Kidney (tissue), 14 donors: ENCODE measurements around the gene TOR1AIP2. TPM values are rescaled to one million over a fixed set of nuclear protein-coding genes. Genes with fewer than 3 reads are reported as not detected.
A peak's percentile ranks its signal among the peaks of the same experiment; 100 is the strongest.

Experiments used
- DNase-seq, 5 donors: peaks; one replicate each; pipeline ENCODE4 v3.0.0-alpha.2; 2013 to 2020
- FAIRE-seq: peaks from 2 replicates; lab custom pipeline; 2012; peaks lifted over from hg19 to GRCh38; lab: Jason Lieb, UNC
- H3K27ac ChIP-seq, 2 donors: one replicate each; pipeline ENCODE4 v1.7.0; 2013; ENCODE audit warnings: low read depth in 2 of 2, low read length in 2 of 2, inconsistent platforms in 1 of 2
- H3K27me3 ChIP-seq: one replicate; pipeline ENCODE4 v1.7.1; 2013; ENCODE audit warnings: low read length, inconsistent platforms; ENCODE audit not compliant: control insufficient read depth, insufficient read depth
- H3K36me3 ChIP-seq, 3 donors: one replicate each; pipeline versions ENCODE4 v1.7.0 to v1.7.1; 2013; ENCODE audit warnings: low read length in 3 of 3, control low read depth in 1 of 3, inconsistent platforms in 1 of 3; ENCODE audit not compliant: insufficient read depth in 3 of 3, control insufficient read depth in 2 of 3
- H3K4me1 ChIP-seq, 3 donors: one replicate each; pipeline versions ENCODE4 v1.7.0 to v1.7.1; 2013; ENCODE audit warnings: low read length in 3 of 3, inconsistent platforms in 1 of 3, low read depth in 1 of 3; ENCODE audit not compliant: control insufficient read depth in 2 of 3, insufficient read depth in 2 of 3
- H3K4me3 ChIP-seq, 3 donors: one replicate each; pipeline versions ENCODE4 v1.7.0 to v1.8.1; 2013; ENCODE audit warnings: low read length in 3 of 3, control low read depth in 1 of 3, inconsistent platforms in 1 of 3
- H3K9ac ChIP-seq, 3 donors: one replicate each; pipeline versions ENCODE4 v1.7.0 to v1.7.1; 2013; ENCODE audit warnings: low read length in 3 of 3, control low read depth in 1 of 3, inconsistent platforms in 1 of 3
- H3K9me3 ChIP-seq, 3 donors: one replicate each; pipeline versions ENCODE4 v1.7.0 to v1.7.1; 2013; ENCODE audit warnings: low read length in 3 of 3, control low read depth in 1 of 3, inconsistent platforms in 1 of 3; ENCODE audit not compliant: control insufficient read depth in 2 of 3, insufficient read depth in 1 of 3
- intact Hi-C: fragments of 100-400 bp; cut with DNase I; formaldehyde crosslinking; loops from one replicate; pipeline ENCODE4 v1.11.1; 2022
- polyA plus RNA-seq: library from polyadenylated mRNA; stranded (reverse); fragments of 350-450 nt; fragmentation: Illumina TruSeq; extraction: RNeasy Lipid Tissue Mini Kit (QIAGEN cat#74804); gene quantifications from one replicate; pipeline ENCODE4 v1.2.3, GENCODE V29; 2014; ENCODE audit warnings: low read depth, low replicate concordance; ENCODE audit not compliant: insufficient read depth
- total RNA-seq: library from RNA; stranded (reverse); fragmentation: NEBNext Ultra II Directional; extraction: Animal tissue kit (Norgen Biotek cat#: 25700); gene quantifications from one replicate; pipeline ENCODE4 v1.2.1, GENCODE V29; 2021
- TF ChIP-seq, protein P1 (sequence below): IDR thresholded peaks from 3 replicates; pipeline ENCODE4 v1.5.1; 2012; ENCODE audit warnings: mild to moderate bottlenecking, moderate library complexity, borderline replicate concordance; ENCODE audit not compliant: insufficient read depth; ENCODE audit errors: extremely low read depth
- donor health status: control.
- donor health status: control.
- donor health status: control.
- donor health status: control.
- donor health status: control.
- donor health status: DM: yes; HTN: yes; CAD: no.
- donor health status: Normal renal cell carcinoma (clear cell type).

The TOR1AIP2 gene
- total and polyA plus RNA-seq, 2 donors from 2014 or later: 13.1 to 80.5 TPM

DNA sequence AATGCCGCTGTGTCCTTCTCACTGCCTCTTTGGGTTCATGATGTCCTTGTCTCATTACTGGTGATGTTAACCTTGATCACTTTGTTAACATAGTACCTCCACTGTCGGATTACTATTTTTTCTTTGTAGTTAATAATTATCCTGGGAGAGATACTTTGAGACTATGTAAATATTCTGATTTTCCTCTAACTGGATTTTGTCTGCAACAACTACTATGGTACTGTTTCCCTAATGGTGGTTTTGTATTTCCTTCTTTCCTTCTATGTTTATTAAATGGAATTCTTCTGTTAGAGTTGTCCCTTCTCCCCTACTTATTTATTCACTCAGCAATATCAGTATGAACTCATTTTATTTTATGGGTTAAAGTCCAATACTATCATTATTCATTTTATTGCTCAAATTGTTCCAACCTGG is 4.2 kb downstream of the TOR1AIP2 start:
- FAIRE-seq: no peak
- Histone ChIP-seq H3K4me1 (peaks cover 0 to 14% (median 10%) of the 10 kb centered on the region in 3 donors), H3K9me3 (no peaks in the 10 kb centered on the region), H3K9ac (no peak overlapping the region), H3K4me3 (no peak overlapping the region), H3K36me3 (peaks cover 0 to 7% (median 3%) of the 10 kb centered on the region in 3 donors), H3K27me3 (no peaks in the 10 kb centered on the region), H3K27ac (no peak overlapping the region)
- intact Hi-C loops: no loop called here
- no peak for DNase-seq
- TF ChIP-seq, protein P1, sequence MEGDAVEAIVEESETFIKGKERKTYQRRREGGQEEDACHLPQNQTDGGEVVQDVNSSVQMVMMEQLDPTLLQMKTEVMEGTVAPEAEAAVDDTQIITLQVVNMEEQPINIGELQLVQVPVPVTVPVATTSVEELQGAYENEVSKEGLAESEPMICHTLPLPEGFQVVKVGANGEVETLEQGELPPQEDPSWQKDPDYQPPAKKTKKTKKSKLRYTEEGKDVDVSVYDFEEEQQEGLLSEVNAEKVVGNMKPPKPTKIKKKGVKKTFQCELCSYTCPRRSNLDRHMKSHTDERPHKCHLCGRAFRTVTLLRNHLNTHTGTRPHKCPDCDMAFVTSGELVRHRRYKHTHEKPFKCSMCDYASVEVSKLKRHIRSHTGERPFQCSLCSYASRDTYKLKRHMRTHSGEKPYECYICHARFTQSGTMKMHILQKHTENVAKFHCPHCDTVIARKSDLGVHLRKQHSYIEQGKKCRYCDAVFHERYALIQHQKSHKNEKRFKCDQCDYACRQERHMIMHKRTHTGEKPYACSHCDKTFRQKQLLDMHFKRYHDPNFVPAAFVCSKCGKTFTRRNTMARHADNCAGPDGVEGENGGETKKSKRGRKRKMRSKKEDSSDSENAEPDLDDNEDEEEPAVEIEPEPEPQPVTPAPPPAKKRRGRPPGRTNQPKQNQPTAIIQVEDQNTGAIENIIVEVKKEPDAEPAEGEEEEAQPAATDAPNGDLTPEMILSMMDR: no peak

DNA sequence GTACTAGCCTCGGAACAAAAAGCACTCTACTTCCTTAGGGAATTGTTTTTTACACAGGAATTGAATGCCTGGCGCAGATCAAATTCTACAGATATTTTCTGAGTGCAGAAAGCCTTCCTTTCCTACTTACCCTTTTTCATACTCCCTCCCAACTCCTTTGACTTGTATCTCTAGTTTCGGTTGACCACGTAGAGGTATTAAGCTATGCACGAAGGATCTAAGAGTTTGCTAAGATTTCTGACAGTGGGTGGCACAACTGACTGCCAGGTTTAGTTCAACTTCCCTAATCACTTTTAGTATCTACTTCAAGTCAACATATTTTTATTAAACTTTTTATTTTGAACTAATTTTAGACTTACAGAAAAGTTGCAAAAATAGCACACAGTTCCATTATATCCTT is 5.0 kb downstream of the TOR1AIP2 start:
- peak in 2 of 5 donors; percentile 13 to 18 for DNase-seq
- Histone ChIP-seq H3K27ac (no peak overlapping the region), H3K36me3 (peaks cover 0 to 9% (median 3%) of the 10 kb centered on the region in 3 donors), H3K4me1 (peaks cover 0 to 14% (median 6%) of the 10 kb centered on the region in 3 donors), H3K4me3 (no peak overlapping the region), H3K9me3 (no peaks in the 10 kb centered on the region), H3K27me3 (no peaks in the 10 kb centered on the region), H3K9ac (no peak overlapping the region)
- intact Hi-C loops: no loop called here
- TF ChIP-seq, protein P1: no peak
- FAIRE-seq: no peak

GRCh38 chr1:179871940-179872339 is 5.7 kb downstream of the TOR1AIP2 start:
- H3K9ac ChIP-seq: no peak overlapping the region
- FAIRE-seq (no peak), DNase-seq (no peak)
- no peaks in the 10 kb centered on the region for H3K27me3 ChIP-seq
- peaks cover 0 to 15% (median 3%) of the 10 kb centered on the region in 3 donors for H3K36me3 ChIP-seq
- H3K27ac ChIP-seq: no peak overlapping the region
- intact Hi-C loops: no loop called here
- H3K4me3 ChIP-seq: no peak overlapping the region
- H3K4me1 ChIP-seq: peaks cover 0 to 13% (median 6%) of the 10 kb centered on the region in 3 donors
- no peaks in the 10 kb centered on the region for H3K9me3 ChIP-seq
- TF ChIP-seq, protein P1: no peak

DNA sequence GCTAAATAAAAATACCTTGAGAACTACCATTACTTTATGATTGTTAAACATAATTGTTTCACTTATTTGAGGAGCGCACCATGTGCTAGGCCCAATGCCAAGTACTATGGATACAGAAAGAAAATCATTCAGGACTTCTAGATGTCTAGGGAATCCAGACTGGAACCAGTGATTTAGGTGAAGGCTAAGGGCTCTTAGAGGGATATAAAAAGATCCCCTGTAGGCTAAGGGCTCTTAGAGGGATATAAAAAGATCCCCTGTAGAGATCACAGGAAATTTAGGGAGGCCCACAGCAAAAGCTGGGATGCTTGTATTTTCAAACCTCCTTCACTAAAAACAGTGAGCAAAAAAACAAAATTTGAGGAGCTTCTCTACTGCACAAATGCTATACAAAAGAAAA is 6.7 kb downstream of the TOR1AIP2 start:
- DNase-seq (no peak), FAIRE-seq (no peak)
- Histone ChIP-seq H3K4me1 (peaks cover 0 to 7% (median 6%) of the 10 kb centered on the region in 3 donors), H3K27me3 (no peaks in the 10 kb centered on the region), H3K9ac (no peak overlapping the region), H3K36me3 (peaks cover 0 to 23% (median 3%) of the 10 kb centered on the region in 3 donors), H3K27ac (no peak overlapping the region), H3K4me3 (no peak overlapping the region), H3K9me3 (no peaks in the 10 kb centered on the region)
- TF ChIP-seq, protein P1: no peak
- intact Hi-C loops: no loop called here
